ENCODE data around the gene PDSS2.

PDSS2 gene

GRCh38 chr6:107333491-107333890 is 125.9 kb downstream of the PDSS2 start:
- TF ChIP-seq CTCF (IDR thresholded peaks at IDR 0.05): no peak

DNA sequence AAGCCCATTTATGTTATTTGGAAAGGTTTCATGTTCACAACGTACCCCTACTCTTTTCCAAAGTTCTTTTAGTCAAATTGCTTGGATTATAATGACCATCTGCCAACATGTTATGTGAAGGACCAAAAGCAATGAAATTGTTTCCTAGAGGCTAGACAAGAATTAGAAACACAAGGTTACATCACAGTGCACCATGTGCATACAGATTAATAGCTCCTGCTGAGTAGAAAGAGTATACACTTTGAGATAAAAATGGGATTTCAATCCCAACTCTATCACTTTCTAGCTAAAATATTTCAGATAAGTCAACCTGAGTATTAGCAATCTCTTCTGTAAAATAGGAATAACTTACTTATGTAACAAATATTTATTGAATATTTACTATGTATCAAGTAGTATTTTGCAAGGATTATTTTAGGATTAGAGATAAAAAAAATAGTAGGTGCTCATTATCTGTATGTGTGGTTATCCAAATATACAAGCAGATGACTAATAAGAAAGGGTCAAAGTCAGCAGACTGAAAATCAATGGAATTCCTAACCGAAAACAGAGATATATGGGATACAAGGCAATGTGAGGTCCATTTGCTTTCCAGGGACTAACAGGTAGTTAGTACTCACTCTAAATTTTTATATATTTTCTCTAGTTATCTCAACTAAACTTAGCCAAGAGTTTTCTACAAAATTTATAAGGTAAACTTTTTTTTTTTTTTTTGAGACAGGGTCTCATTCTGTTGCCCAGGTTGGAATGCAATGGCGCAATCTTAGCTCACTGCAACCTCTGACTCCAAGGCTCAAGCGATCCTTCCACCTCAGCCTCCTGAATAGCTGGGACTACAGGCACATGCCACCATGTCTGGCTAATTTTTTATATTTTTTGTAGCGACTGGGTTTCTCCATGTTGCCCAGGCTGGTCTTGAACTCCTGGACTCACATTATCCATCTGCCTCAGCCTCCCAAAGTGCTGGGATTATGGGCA is 127.7 kb downstream of the PDSS2 start:
- no peak for TF ChIP-seq CTCF (IDR thresholded peaks at IDR 0.05)

DNA sequence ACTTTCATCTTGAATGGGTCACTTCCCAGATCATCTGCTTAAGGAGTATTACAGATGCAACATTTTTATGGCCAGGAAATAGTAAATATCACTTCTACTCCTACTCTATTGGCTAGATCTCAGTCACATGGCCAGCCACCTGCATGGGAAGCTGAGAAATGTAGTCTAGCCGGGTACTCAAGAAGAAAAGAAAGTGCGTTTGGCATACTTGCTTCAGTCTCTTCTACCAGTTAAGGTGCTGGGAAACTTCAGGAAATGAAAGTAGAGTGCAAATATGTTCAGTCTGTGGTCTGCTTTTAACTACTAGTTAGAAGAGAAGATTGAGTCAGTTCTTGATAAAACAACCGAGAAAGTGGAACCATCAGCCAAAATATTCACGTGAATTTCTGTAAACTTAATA is 129.2 kb downstream of the PDSS2 start:
- no peak for TF ChIP-seq CTCF (IDR thresholded peaks at IDR 0.05)

GRCh38 chr6:107329063-107329860 is 130.1 kb downstream of the PDSS2 start:
- TF ChIP-seq CTCF (IDR thresholded peaks at IDR 0.05): no peak

DNA sequence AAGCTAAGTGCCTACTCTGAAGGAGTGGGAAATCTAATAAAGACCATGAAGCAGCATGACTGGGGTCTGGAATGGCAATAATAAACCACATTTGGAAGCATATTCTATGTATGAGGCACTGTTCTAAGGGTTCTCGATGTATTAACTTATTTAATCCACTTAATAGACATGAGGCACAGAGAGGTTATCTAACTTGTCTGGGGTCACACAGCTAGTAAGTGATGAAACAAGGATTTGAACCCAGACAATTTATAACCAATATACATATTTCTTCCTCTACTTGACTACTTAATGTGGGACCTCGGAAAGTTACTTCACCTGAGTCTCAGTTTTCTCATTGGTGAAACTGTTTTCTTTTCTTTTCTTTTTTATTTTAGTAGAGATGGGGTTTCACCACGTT is 131.3 kb downstream of the PDSS2 start:
- no peak for TF ChIP-seq CTCF (IDR thresholded peaks at IDR 0.05)

GRCh38 chr6:107323133-107323785 is 136.1 kb downstream of the PDSS2 start:
- TF ChIP-seq CTCF (IDR thresholded peaks at IDR 0.05): no peak

GRCh38 chr6:107321793-107322192 is 137.6 kb downstream of the PDSS2 start:
- TF ChIP-seq CTCF (IDR thresholded peaks at IDR 0.05): no peak

Data from LNCAP (cell line).